ENCODE results near the gene MCC.

The MCC gene

GRCh38 chr5:113039229-113039933 lies 448.9 kb downstream of the MCC start:
- H3K27ac ChIP-seq = no peak overlapping the region
- TF ChIP-seq CTCF (conservative IDR thresholded peaks at IDR 0.05) (no peak), ZFX (IDR thresholded peaks at IDR 0.05) (no peak)

- H3K27ac ChIP-seq = no peak overlapping the region
- TF ChIP-seq CTCF (conservative IDR thresholded peaks at IDR 0.05) (no peak), ZFX (IDR thresholded peaks at IDR 0.05) (no peak)
Measured at GRCh38 chr5:113038714-113039113, 449.5 kb downstream of the MCC start.

DNA sequence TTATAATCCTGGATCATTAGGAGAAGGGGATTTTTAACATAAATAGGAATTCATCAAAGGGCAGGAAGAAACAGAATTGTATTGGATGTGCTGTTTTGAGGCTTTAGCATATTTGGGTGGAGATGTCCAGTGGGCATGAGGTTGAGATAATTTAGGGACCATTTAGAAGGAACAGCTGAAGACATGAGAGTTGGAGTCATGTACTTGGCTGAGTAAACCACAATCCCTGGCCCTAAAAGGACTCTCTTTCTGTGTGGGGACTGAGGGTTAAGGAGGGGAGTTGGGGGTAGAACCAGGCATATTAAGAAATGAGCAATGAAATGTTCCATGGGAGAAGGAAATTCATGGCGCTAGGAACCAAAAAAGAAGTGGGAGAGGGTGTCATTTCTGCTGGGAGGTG lies 450.1 kb downstream of the MCC start:
- no peak for TF ChIP-seq CTCF (conservative IDR thresholded peaks at IDR 0.05)
- no peak for TF ChIP-seq ZFX (IDR thresholded peaks at IDR 0.05)
- no peak overlapping the region for H3K27ac ChIP-seq

DNA sequence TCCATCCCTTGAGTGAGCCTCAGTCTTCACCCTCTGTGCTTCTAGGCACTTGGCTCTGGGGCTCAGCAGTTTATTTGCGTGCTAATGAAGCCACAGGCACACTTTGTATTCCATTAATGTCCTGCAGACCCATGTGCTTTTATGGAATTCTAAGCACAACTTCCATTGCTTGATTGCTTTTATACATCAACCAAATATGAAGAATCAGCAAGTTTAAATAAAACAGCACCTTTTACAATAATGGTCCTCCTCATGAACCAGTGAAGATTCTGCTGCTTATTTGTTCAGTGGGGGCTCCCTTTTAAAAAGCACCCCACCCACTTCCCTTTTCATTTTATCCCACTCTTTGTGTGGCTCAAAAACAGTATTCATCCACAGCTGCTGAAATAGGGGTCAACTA lies 451.4 kb downstream of the MCC start:
- no peak overlapping the region for H3K27ac ChIP-seq
- TF ChIP-seq CTCF (conservative IDR thresholded peaks at IDR 0.05) = no peak
- TF ChIP-seq ZFX (IDR thresholded peaks at IDR 0.05) = no peak

DNA sequence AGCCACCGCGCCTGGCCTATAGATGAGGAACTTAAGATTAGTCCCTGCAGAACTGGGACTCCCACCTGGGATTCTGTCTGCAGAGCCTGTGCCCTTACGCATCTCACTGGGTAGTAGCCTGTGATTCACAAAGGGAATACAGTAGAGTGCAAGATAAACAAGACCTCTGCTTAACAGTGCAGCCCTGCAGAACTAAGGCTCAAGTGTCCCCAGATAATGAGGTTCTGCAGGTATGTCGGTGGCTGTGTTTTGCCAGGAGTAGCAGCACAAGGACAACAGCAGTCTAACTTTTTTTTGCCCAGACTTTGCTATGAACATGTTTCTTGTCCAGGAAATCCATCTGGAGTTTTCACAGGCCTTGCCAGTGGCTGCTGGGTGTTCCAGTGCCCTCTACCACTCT lies 451.9 kb downstream of the MCC start:
- TF ChIP-seq CTCF (conservative IDR thresholded peaks at IDR 0.05) (no peak), ZFX (IDR thresholded peaks at IDR 0.05) (no peak)

GRCh38 chr5:113035096-113035495 lies 453.2 kb downstream of the MCC start:
- H3K27ac ChIP-seq = no peak overlapping the region
- no peak for TF ChIP-seq ZFX (IDR thresholded peaks at IDR 0.05)
- no peak for TF ChIP-seq CTCF (conservative IDR thresholded peaks at IDR 0.05)

More for the DNA sequence above, 451.9 kb downstream of the MCC start:
- no peak overlapping the region for H3K27ac ChIP-seq

- TF ChIP-seq CTCF (conservative IDR thresholded peaks at IDR 0.05) (no peak), ZFX (IDR thresholded peaks at IDR 0.05) (no peak)
Measured at GRCh38 chr5:113034182-113034773, 454.0 kb downstream of the MCC start.

More at GRCh38 chr5:113034182-113034773, 454.0 kb downstream of the MCC start:
- no peak overlapping the region for H3K27ac ChIP-seq
